Fibroblast of pulmonary artery (primary cell): ENCODE data around the gene HES2.
A peak's percentile ranks its signal among the peaks of the same experiment; 100 is the strongest.
"Not testable (repeated sequence)": the region's sequence is repeated elsewhere in the genome, so short reads cannot be mapped to it uniquely, and the experiment has no call there.

Experiments
- DNase-seq: peaks from one replicate; pipeline ENCODE4 v3.0.0-alpha.2; 2010; ENCODE audit warnings: low read depth
- H3K4me3 ChIP-seq: replicated peaks from 2 replicates; pipeline ENCODE4 v1.5.1; 2011; ENCODE audit warnings: low read depth, mild to moderate bottlenecking, control low read depth, low read length, moderate library complexity
- CTCF ChIP-seq: IDR thresholded peaks from 2 replicates; pipeline ENCODE4 v1.5.1; 2011; ENCODE audit warnings: mild to moderate bottlenecking, control low read depth, low read length, inconsistent platforms; ENCODE audit errors: missing control alignments

HES2 gene

GRCh38 chr1:6446665-6447015 lies 26.9 kb upstream of the HES2 start:
- H3K4me3 ChIP-seq: no peak overlapping the region
- DNase-seq: no peak
- no peak for TF ChIP-seq CTCF

GRCh38 chr1:6445929-6446328 lies 26.2 kb upstream of the HES2 start:
- not testable (repeated sequence) for DNase-seq, H3K4me3 ChIP-seq

DNA sequence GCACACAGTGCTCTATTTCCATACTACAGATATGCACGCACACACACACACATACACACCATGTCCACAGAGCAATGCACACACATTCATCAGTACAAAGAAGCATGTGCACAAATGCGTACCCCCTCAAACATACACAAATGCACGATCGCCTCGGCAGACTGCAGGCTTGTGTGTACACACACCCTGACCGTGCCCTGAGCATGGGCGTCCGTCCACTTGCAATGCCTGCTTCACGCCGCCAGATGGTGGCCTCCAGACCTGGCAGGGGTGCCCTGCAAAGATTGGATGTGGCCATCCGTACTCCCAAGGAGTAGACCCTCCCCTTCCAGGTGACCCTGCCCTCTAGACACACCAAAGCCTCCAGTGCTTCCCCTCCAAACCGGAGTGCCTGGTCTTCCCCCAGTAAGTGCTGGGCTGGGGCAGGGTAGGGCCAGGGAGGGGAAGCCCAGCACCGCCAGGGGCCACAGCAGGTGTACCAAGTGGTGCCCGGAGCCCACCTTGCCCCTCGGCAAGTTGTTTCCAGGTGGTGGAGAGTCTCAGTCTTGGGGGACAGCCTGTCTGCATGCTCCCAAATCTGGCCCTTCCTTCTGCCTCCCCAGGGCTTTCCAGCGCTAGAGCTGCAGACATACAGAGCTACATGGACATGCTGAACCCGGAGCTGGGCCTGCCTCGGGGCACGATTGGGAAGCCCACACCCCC lies 25.5 kb upstream of the HES2 start:
- H3K4me3 ChIP-seq: no peak overlapping the region
- peak; percentile 60 for TF ChIP-seq CTCF
- peak; percentile 54 for DNase-seq

DNA sequence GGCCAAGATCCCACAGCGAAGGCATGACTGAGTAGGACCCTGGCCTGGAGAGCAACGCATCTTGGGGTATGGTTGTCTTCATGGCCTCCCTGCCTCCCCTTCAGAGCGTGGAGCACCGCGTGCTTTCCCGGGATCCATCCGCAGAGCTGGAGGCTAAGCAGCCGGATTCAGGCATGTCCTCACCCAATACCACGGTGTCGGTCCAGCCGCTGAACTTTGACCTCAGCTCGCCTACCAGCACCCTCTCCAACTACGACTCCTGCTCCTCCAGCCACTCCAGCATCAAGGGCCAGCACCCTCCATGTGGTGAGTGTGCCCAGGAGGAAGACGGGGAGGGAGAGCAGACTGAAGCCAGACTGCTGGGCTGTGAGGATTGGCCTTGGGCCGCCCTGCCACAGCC lies 24.7 kb upstream of the HES2 start:
- no peak overlapping the region for H3K4me3 ChIP-seq
- no peak for TF ChIP-seq CTCF
- DNase-seq: no peak

GRCh38 chr1:6443339-6444115 lies 23.8 kb upstream of the HES2 start:
- no peak overlapping the region for H3K4me3 ChIP-seq
- no peak for TF ChIP-seq CTCF
- no peak for DNase-seq

DNA sequence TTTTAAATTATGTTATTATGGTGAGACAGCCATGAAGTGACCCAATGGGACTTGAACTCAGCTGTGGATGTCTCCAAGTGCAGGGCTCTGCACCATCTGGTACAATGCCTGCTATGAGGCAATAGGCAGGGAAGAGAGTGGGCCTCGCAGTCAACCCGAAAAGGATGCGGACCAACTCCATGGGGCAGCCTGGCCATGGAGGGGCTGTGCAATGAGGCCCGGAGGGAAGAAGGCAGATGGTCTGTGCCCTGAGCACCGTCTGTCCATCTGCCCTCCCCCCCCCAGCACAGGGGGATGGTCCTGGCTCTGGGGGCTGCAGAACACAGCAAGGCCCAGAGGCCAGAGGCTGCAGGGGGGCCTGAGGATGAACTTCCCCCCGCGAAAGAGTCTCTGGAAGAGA lies 21.9 kb upstream of the HES2 start:
- no peak overlapping the region for H3K4me3 ChIP-seq
- no peak for TF ChIP-seq CTCF
- DNase-seq: no peak

DNA sequence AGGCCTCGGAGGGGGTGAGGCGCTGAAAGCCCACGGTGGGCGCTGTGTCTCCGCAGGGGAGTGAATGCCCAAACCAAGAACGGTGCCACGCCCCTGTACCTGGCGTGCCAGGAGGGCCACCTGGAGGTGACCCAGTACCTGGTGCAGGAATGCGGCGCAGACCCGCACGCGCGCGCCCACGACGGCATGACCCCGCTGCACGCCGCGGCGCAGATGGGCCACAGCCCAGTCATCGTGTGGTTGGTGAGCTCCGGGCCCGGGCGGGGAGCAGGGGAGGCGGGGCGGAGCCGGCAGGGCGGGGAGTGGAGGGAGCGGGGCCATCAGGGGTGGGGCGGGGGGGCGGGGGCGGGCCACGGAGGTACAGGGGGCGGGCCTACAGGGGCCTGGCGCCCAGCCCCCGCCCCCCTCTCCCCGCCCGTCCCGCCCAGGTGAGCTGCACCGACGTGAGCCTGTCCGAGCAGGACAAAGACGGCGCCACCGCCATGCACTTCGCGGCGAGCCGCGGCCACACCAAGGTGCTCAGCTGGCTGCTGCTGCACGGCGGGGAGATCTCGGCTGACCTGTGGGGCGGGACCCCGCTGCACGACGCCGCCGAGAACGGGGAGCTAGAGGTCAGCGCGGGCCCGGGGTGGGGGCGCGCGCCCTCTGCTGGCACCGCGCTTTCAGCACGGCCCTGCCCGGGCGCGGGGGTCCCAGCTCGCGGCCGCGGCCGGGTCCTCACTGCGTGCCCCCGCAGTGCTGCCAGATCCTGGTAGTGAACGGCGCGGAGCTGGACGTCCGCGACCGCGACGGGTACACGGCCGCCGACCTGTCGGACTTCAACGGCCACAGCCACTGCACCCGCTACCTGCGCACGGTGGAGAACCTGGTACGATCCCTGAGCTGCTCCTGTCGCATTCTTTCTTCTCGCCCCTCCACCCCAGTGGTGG lies 20.7 kb upstream of the HES2 start:
- no peak for TF ChIP-seq CTCF
- DNase-seq: no peak
- no peak overlapping the region for H3K4me3 ChIP-seq
